ENCODE data around the gene IST1. TPM values are rescaled to one million over a fixed set of nuclear protein-coding genes. Genes with fewer than 3 reads are reported as not detected.

Gene IST1
- total and polyA plus RNA-seq, 10 of the 15 experiments (the other 5 are each of a cell fraction or from before 2014, with no cell fraction given) = 97.3 to 293 (median 138) TPM

GRCh38 chr16:71930013-71930563 lies 34.8 kb downstream of the IST1 start (continued):
- TF ChIP-seq BCLAF1 (IDR thresholded peaks at IDR 0.05) = no peak
- no peak for TF ChIP-seq MTA3 (IDR thresholded peaks at IDR 0.05; ENCODE audit: borderline replicate concordance, low read length)
- TF ChIP-seq TARDBP (IDR thresholded peaks at IDR 0.05; ENCODE audit: borderline replicate concordance) = no peak
- no peak for TF ChIP-seq SUZ12 (IDR thresholded peaks at IDR 0.05; ENCODE audit: unreplicated experiment)
- TF ChIP-seq RB1 (IDR thresholded peaks at IDR 0.05; ENCODE audit: borderline replicate concordance) = no peak
- no peak for TF ChIP-seq USF1 (IDR thresholded peaks at IDR 0.05; ENCODE audit: borderline replicate concordance, extremely low read length, insufficient read depth, low read depth, low read length)
- TF ChIP-seq CUX1 (IDR thresholded peaks at IDR 0.05; ENCODE audit: insufficient replicate concordance, low read depth, low read length) = no peak
- no peak for TF ChIP-seq SIX5 (IDR thresholded peaks at IDR 0.05; ENCODE audit: low read depth, low read length, severe bottlenecking)

Data from GM12878 (cell line).